Lung (tissue), 12 donors: ENCODE results near the gene SLC11A1. TPM values are rescaled to one million over a fixed set of nuclear protein-coding genes. Genes with fewer than 3 reads are reported as not detected.

Experiments
- ATAC-seq: fragments of 200-7000 bp; cut with Tn5 transposase; one replicate; pipeline ENCODE4 v1.9.1; 2020; ENCODE audit warnings: moderate number of reproducible peaks; ENCODE audit not compliant: insufficient read depth, low FRiP score
- DNase-seq, 3 donors: peaks; one replicate each; pipeline ENCODE4 v3.0.0-alpha.2; 2013 to 2017
- H3K27ac ChIP-seq, 2 donors: one replicate each; pipeline ENCODE4 v1.5.1; 2013; ENCODE audit warnings: mild to moderate bottlenecking in 2 of 2, moderate library complexity in 2 of 2, control low read depth in 1 of 2, inconsistent platforms in 1 of 2, low read depth in 1 of 2, low read length in 1 of 2
- H3K27me3 ChIP-seq, 3 donors: one replicate each; pipeline ENCODE4 v1.5.1; 2013; ENCODE audit warnings: low read length in 2 of 3; ENCODE audit not compliant: control insufficient read depth in 3 of 3, insufficient read depth in 3 of 3
- H3K36me3 ChIP-seq, 4 donors: one replicate each; pipeline ENCODE4 v1.5.1; 2013; ENCODE audit warnings: low read length in 4 of 4, mild to moderate bottlenecking in 1 of 4, moderate library complexity in 1 of 4; ENCODE audit not compliant: control insufficient read depth in 4 of 4, insufficient read depth in 4 of 4
- H3K4me1 ChIP-seq, 5 donors: one replicate each; pipeline ENCODE4 v1.5.1; 2013; ENCODE audit warnings: low read length in 5 of 5, mild to moderate bottlenecking in 2 of 5, moderate library complexity in 1 of 5; ENCODE audit not compliant: control insufficient read depth in 5 of 5, insufficient read depth in 5 of 5
- H3K4me3 ChIP-seq: one replicate; pipeline ENCODE4 v1.5.1; 2013; ENCODE audit warnings: mild to moderate bottlenecking, control low read depth, moderate library complexity
- H3K9ac ChIP-seq, 2 donors: one replicate each; pipeline ENCODE4 v1.5.1; 2013; ENCODE audit warnings: low read length in 2 of 2, control low read depth in 1 of 2; ENCODE audit not compliant: insufficient read depth in 1 of 2
- H3K9me3 ChIP-seq, 4 donors: one replicate each; pipeline ENCODE4 v1.5.1; 2013; ENCODE audit warnings: low read length in 3 of 4, mild to moderate bottlenecking in 1 of 4, moderate library complexity in 1 of 4; ENCODE audit not compliant: control insufficient read depth in 4 of 4, insufficient read depth in 3 of 4
- WGBS, 2 donors: extraction: QIAGEN DNeasy Blood & Tissue Kit; methylation state at CpG; one replicate each; pipeline ENCODE4 v1.1.7; 2013; 5-methylcytosine and 5-hydroxymethylcytosine counted together
- polyA plus RNA-seq, 2 donors: library from polyadenylated mRNA; stranded (reverse); fragments of 200-250 nt; gene quantifications; one replicate each; pipeline ENCODE4 v1.2.1, GENCODE V29; 2013
- total RNA-seq, 2 donors: library from RNA; depleted of rRNA in 1 of 2; stranded (reverse); fragments of >200 nt in 1 of 2; gene quantifications; one replicate each; pipeline ENCODE4 v1.2.1, GENCODE V29; 2014 to 2021
- TF ChIP-seq, protein P1 (sequence below): IDR thresholded peaks from 2 replicates; pipeline ENCODE4 v1.5.1; 2012; ENCODE audit warnings: mild to moderate bottlenecking; ENCODE audit errors: control extremely low read depth, extremely low read depth
- donor health status: control.
- donor health status: control.
- donor health status: Bipolar disorder and iron deficiency.
- donor health status: healthy.
- donor health status: DM: yes; HTN: yes; CAD: no.

SLC11A1 gene
- total and polyA plus RNA-seq, 4 donors: 57.6 to 359 (median 234) TPM

DNA sequence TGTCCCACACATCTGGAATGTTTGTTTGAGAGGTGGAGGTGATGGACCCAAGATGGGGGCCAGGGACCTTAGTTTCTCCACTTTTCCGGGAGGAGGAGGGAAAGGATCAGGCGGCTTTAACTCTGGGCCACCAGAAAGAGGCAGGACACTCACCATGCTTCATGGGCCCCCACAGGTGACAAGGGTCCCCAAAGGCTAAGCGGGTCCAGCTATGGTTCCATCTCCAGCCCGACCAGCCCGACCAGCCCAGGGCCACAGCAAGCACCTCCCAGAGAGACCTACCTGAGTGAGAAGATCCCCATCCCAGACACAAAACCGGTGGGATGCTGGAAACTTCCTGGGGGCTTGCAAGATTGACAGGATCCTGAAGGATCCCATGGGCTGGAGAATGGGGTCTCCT lies 712 bp downstream of the SLC11A1 start:
- Histone ChIP-seq H3K27ac (peak overlapping the region in 1 of 2 donors; percentile 63), H3K9me3 (no peaks in the 10 kb centered on the region), H3K4me3 (no peak overlapping the region), H3K9ac (no peak overlapping the region), H3K4me1 (peaks cover 0 to 6% (median 3%) of the 10 kb centered on the region in 5 donors), H3K36me3 (no peaks in the 10 kb centered on the region), H3K27me3 (no peaks in the 10 kb centered on the region)
- TF ChIP-seq, protein P1, sequence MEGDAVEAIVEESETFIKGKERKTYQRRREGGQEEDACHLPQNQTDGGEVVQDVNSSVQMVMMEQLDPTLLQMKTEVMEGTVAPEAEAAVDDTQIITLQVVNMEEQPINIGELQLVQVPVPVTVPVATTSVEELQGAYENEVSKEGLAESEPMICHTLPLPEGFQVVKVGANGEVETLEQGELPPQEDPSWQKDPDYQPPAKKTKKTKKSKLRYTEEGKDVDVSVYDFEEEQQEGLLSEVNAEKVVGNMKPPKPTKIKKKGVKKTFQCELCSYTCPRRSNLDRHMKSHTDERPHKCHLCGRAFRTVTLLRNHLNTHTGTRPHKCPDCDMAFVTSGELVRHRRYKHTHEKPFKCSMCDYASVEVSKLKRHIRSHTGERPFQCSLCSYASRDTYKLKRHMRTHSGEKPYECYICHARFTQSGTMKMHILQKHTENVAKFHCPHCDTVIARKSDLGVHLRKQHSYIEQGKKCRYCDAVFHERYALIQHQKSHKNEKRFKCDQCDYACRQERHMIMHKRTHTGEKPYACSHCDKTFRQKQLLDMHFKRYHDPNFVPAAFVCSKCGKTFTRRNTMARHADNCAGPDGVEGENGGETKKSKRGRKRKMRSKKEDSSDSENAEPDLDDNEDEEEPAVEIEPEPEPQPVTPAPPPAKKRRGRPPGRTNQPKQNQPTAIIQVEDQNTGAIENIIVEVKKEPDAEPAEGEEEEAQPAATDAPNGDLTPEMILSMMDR: no peak
- ATAC-seq (no peak), DNase-seq (no peak)
- WGBS, 2 donors: 89 to 94% methylated on average over 6 of the region's 6 CpGs

DNA sequence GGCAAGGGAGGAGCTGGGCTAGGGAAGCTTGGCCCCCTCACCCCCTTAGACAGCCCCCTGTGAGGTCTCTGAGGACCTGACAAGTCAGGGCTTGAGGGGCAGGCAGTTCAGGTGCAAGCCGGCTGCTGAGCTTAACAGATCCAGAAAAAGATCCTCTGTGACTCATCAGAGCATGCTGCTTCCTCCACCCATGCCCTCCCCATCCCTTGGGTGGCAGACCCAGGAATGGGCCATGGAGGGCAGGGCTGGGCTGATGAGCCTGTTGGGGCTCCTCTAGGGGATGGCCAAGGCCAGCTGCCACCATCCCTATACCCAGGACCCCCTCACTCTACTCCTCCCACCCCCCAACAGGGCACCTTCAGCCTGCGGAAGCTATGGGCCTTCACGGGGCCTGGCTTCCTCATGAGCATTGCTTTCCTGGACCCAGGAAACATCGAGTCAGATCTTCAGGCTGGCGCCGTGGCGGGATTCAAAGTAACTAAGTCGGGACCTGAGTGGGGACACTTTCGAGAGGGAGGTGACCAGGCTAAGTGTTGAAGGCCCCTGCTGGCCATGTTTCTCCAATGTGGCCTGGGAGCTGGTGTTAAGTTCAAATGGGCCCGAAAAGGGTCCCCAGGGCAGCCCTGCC lies 1.9 kb downstream of the SLC11A1 start:
- Histone ChIP-seq H3K9ac (no peak overlapping the region), H3K27me3 (no peaks in the 10 kb centered on the region), H3K27ac (peak overlapping the region in 1 of 2 donors; percentile 37), H3K4me1 (peaks cover 0 to 6% (median 3%) of the 10 kb centered on the region in 5 donors), H3K4me3 (peak overlapping the region; percentile 27), H3K36me3 (no peaks in the 10 kb centered on the region), H3K9me3 (no peaks in the 10 kb centered on the region)
- ATAC-seq (no peak), DNase-seq (no peak)
- TF ChIP-seq, protein P1: no peak
- 85 to 86% methylated on average over 10 of the region's 10 CpGs for WGBS, 2 donors

DNA sequence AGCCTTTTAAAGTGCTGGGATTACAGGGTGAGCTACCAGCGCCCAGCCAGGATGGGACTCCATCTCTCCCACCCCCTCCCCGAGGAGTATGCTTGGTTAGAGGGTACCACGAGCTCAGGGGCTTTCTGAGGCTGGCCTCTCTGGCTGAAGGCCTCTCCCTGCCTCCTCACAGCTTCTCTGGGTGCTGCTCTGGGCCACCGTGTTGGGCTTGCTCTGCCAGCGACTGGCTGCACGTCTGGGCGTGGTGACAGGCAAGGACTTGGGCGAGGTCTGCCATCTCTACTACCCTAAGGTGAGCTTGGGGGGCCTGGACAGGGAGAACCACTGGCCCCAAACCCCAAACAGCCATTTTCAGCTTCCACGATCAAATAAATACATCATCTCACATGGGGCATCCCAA lies 2.9 kb downstream of the SLC11A1 start:
- TF ChIP-seq, protein P1: no peak
- no peak for ATAC-seq
- Histone ChIP-seq H3K27ac (no peak overlapping the region), H3K27me3 (no peaks in the 10 kb centered on the region), H3K9me3 (no peaks in the 10 kb centered on the region), H3K4me1 (peaks cover 0 to 6% (median 3%) of the 10 kb centered on the region in 5 donors), H3K36me3 (no peaks in the 10 kb centered on the region), H3K4me3 (no peak overlapping the region), H3K9ac (no peak overlapping the region)
- no peak for DNase-seq
- 87 to 91% methylated on average over 9 of the region's 9 CpGs for WGBS, 2 donors
